GOT3 (cell line): ENCODE results near the gene WHRN.

Source experiments
- DNase-seq: peaks from one replicate; lab custom pipeline; 2025; ENCODE audit warnings: mixed read lengths; lab: John Stamatoyannopoulos, UW

WHRN gene

DNA sequence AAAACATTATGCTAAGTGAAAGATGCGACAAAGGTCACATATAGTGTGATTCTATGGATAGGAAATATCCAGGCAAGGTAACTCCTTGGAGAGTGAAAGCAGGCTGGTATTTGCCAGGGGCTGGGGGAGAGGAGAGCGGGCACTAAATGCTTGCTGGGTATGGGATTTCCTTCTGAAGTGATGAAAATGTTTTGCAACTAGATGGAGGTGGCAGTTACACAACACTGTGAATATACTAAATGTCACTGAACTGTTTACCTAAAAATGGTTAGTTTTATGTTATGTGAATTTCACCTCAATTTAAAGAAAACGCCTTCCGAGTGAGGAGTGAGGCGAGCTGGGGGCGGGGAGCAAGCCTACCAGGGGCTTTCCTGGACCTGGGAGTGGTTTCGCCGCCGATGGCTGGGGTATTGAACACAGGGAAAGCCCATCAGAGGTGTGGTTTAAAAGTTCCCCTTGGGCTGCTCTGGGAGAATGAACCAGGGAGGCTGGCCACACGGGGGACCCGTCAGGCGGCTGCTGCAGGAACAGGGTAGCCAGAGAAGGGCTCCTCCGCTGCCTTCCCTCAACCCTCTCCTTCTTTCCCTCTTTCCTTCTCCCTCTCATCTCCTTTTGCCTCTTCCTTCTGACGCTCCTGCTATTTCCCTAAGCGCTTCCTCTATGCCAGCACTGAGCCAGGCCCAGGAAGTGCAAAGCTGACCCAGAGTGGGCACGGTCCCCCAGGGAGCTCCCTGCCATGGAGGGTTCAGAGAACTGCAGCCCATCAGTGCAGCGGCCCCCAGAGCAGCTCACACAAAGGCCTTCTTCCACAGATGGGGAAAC is 122.4 kb downstream of the WHRN start:
- no peak for DNase-seq

DNA sequence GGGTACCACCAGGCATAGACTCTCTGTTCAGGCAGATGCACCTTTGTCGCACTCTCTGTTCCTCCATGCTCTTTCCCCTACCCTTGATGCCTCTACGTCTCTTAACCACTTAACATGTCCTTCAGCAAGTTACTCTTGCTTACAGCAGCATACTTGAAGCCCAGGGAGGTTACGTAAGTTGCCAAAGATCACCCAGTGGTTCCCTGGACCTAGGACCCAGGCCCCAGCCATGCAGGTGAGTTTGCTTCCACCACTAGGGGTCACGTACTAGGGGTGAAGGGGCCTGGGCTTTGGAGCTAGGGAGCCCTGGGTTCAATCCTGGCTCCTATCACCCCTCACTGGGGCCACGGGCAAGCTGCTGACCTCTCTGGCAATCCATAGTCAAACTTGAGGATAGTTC is 126.4 kb downstream of the WHRN start:
- DNase-seq = no peak

DNA sequence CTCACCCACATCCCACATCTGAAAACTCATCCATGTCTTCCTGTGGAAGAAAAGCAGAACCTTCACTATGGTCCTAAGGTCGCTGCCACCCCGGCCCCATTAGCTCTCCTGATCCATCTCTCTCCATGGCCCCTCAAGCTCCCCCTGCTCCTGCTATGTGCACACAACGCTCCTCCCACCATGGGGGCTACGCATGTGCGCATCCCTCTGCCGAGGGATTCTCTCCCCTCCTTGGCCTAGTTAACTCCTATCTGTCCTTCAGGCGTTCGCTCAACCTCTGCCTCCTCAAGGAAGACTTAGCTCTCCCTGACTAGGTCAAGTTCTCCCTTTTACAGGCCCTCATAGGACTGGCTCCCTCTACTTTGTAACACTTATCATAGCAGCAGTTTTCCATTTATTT is 127.3 kb downstream of the WHRN start:
- no peak for DNase-seq

DNA sequence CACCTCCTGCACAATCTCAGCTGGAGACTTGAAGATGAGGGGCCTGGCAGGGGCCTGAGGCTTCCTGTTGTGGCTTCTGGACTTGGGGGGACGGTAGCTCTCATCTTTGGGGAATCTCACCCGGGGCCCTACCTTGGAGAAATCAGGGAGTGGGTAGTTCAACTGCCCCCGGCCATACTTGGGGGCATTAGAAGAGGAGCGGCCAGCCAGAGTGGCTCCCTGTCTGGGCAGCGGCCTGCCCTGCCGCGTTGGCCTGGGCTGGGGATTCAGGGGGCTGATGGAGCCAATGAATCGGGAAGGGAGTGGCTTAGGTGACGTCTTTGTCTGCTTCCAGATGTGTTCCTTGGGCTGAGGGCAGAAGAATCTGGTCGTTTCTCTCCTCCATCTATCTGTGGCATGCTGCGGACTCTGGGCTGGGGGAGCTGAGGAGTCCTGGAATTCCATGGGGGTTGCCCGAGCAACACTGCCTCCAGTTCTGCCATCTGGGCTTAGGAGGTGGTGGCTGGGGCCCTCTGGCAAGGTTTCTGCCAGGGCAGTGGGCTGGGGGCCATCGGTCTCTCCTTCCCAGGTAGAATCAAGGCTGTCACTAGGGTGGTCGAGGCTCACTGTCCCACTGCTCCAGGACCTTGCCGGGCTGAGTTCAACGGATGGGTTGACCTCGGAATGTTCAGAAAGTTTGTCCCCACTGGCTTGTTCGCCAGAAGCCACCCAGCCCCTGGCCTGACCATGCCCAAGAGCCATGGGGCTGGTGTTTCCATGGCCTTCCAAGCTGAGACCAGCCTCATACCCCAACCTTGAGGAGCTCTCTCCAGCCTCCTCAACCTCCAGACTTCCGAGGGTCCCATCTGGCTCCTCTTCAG is 128.5 kb downstream of the WHRN start:
- DNase-seq = no peak

DNA sequence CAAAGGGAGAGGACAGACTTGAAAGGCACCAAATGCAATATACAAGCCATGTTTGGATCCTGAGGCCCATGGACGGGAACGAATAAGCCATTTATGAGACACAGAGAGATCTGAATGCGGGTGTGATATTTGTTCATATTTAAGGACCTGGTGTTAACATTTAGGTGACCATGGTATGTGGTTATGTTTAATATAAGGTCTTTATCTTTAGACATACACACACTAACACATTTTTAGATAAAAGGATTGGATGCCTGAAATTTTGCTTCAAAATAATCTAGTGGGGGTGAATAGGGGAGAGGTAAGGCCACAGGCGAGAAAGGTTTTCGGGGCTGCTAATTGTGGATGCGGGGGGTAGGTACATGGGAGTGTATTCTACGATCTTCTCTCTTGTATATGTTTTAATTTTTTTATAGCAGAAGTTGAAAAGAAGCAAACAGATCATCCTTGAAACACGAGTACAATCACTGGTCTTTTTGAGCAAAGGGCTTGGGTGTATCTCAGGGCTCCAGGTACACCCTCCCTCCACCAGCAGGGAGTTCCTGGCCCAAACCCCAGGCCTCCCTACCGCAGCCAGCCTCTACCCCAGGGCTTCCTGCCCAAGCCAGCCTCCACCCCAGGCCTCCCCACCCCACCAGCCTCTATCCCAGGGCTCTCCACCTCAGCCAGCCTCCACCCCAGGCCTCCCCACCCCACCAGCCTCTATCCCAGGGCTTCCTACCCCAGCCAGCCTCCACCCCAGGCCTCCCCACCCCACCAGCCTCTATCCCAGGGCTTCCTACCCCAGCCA is 129.7 kb downstream of the WHRN start:
- no peak for DNase-seq

DNA sequence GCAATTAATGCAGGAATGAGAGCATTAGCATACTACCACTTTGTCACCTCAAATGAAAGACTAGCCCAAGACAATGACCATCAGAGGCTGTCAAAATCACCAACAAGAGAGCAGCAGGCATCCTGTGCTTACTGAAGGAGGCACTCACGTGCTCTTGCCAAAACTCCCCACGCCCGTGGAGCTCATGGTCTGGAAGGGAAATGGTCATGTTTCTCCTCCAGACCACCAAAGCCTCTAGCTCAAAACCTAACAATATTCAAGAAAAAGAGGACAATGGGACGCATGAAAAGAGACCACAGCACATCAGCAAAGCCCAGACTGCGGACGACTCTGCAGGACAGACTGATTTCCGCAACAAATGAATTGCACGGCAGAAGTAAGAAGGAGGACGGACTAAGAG is 130.3 kb downstream of the WHRN start:
- DNase-seq = no peak

DNA sequence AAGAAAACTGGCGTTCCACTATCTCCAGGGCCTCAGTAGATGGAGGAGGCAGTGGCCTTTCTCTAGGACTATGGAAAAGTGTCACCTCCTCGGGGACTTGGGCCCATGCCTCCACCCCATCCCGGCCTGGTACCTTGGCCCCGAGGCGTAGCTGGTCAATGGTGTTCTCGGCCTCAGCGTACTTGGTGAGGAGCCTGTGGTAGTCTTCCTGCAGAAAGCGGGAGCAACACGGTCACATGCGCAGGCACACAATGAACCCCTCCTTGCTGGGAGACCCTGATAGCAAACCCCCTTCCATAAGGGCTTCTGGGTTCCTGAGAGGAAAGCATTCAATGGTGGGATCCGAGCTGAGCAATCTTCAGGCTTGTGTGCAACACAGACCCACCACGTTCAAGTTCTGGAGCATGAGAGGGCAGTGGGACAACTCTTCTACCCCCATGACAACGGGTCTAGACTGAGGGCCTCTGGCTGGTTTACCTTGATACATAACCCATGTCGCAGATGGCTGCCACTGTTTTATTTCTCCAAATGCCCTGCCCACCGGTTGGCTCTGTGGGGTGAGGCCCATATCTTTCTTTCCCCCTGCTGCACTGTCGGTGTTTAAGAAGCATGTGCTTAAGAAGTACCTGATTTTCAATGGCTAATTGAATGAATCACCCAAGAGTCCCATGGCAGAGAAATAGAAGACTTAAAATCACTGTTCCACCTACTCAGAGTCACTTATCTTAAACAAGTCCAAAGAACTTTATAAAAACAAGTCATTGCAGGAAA is 131.1 kb downstream of the WHRN start:
- no peak for DNase-seq

DNA sequence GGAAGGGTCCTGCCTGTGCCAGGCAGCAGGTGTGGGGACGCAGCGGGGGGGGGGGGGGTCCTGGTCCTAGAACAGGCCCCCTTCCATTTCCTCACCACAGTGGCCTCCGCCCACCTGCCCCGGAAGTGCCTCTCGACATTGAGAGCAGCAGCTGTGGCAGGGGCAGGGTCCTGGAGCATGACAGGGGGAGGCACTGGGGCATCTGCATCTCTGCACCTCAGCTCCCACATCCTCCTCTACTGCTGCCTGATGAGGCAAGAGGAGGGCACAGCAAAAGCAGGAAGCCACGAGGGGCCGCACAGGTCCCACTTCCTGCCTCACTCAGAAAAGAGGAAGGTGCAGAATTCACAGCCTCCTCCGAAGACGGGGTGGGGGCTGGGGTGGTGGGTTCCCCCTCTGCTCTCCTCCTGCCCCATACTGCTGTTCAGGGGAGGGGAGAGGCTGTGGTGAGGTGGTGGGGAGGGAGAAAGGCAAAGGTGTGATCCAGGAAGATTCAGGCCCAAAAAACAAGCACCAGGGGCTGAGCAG is 132.3 kb downstream of the WHRN start:
- no peak for DNase-seq

DNA sequence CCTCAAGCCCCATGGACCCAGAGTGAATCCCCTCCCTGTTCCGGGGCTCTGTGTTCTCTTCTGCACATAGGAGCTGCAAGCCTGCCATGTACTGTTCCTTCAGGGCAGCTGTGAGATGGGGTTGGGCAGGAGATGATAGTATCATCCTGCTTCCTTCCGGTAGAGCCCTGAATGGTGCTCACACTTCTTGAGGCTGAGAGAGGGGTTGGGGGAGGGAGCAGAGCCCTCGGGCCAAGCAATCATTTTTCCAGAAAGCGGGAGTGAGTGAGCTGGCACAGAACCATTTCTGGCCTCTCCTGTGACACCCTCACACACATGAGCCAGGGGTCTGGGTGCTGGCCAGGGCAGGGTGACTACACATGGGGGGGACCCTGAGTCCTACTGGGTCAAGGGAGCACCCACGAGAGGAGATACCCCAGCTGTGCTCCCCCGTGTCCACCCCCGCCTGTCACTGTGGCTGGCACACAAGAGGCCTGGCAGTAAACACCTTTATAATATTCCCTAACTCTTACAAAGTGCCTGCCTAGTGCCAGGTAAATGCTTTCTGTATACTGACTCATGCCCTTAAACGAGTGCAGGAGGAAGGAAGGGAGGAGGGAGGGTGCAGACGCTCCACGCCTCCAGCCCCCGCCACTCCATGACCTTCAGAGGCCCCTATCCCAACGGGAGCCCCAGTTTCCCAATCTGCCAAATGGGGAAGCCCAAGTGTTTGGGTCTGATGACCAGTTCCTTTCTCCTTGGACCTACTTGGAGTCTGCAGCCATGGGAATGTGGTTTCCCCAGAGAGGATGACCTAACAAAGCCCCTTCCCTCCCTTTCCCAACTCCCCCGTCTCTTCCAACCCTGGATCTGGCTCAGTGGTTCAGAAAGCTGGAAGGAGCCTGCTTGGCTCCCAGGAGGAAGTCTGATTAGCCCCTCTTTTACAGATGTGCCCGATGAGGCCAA is 133.0 kb downstream of the WHRN start:
- no peak for DNase-seq

DNA sequence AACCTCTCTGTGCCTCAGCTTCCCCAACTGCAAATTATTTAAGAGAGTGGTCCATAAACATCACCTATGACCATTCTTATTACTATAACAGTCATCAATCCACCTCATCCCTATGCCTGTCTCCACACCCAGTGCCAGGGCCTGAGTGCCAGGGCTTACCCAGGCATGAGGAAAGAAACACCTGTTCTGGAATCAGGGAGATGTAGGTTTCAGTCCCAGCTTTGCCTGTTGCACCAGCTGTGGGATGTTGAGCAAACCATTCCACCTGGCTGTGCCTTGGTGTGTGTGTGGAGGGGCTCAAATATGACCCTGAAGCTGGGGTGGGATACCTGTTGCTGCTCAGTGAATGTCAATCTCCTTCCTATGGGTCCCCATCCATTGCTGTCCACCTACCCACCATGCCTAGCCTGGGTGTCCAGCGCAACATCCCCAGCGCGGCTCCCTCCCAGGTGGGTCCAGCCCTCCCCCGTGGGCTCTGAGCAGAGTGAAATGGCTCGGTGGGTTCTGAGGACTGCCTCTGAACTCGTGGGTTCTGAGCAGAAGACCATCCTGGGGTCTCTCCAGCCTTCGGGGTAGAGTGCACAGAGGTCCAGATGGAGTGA is 133.8 kb downstream of the WHRN start:
- DNase-seq = no peak

DNA sequence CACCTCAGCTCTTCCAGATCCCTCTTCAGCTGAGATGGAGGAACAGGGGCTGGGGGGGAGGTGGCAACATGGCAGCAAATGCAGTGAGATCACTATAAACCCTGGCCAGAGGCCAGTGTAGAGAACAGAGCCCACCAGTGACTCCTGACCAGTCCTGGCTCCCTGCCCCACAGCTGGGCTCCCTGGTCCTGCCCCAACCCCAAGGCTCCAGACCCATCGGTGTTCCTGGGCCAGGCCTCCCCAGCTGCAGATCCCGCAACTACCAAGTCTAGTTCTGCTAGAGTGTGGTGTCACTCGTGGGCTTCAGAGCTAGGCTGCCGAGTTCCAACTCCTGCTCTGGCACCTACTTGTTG is 134.3 kb downstream of the WHRN start:
- no peak for DNase-seq

DNA sequence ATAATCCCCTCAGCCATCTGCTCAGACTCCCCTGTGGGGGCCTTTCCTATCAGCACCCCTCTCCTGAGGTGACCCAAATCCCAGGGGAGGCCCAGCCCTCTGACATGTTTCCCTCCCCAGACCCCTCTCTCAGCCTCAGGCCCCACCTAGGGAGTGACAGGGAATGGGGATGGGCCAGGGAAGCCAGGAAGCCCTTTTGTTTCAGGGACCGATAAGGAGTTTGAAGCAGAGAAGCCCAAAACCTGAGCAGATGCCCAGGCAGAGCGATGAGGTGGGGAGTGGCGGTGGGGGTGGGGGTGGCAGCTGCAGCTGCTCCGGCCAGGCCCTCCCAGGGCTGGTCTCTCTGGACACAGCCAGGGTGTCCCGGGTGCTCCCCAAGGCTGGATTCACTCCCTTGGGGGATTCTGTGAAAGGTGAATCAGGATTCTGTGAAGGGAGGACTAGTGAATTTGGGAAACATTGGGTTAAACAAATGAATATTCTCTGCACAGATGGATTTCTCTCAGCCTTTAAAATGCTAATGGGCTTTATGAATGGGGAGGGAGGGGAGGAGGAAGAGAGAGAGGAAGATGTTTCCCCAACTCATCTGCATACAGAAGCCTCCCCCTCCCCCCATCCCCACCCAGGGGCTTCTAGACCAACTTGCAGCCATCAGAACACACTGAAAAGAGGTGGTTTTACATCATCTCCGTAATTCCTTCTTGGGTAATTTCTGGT is 134.9 kb downstream of the WHRN start:
- no peak for DNase-seq

DNA sequence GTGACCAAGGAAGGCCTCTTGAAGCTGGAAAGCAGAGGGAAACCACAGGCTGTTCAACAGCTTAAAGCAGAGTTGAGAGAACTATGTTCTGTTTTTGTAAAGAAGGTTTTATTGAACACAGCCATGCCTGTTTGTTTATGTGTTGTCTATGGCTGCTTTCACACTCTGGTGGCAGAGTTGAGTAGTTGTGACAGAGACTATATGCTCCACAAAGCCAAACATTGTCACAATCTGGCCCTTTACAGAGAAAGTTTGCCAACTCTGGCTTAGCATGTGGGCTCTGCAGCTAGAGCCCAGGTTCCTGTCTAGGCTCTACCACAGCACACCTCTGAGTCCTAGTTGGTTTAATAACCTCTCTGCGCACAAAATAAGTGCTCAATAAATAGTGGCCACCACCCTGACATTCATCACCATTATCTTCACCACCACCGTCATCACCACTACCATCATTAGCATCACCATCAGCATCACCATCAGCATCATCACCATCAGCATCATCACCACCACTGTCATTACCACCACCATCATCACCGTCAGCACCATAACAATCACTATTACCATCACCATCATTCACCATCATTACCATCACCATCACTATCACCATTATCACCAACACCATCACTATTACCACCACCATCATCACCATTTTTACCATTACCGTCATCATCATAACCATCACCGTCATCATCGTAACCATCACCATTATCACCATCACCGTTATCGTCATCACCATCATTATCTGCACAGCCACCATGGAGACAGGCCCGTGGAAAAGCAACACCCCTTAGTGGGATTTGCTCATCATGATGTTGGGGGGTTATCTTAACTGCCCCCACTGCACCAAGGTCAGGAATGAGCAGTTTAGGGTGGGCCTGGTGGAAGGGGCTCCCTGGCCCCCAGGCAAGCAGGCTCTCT is 135.8 kb downstream of the WHRN start:
- no peak for DNase-seq

DNA sequence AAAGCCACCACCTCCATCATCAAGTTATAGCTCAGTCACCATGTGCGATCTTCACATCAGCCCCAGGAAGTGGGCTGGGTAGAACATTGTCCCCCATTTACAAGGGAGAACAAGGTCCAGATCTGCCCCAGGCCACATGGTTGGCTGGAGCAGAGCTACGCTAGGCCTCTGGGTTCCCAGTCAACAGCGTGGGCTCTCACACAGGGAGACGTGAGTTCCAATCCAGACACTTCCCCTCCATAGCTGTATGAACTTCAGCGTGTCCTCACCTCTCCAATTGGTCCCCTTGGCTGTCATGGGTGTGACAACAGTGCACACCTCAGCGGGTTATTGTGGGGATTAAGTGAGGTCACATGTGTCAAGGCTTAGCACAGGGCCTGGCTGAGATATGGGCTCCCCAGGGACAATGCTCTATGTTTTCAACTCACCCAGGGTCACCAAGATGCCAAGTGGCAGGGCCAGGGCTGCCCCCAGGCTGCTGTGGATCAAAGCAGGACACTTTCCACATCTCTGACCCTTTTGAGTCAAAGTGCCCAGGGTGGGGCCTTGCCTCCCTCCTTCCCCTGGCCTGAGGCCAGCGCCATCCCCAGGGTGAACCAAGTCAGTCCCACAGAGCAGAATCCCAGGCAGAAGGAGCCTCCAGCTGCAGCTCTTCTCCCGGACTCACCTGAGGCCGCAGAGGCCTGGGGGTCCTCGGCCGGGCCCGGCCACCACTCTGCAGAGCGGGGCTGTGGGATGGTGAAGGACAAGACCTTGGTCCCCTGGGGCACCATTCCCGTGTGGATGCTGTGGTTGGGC is 137.3 kb downstream of the WHRN start:
- no peak for DNase-seq

DNA sequence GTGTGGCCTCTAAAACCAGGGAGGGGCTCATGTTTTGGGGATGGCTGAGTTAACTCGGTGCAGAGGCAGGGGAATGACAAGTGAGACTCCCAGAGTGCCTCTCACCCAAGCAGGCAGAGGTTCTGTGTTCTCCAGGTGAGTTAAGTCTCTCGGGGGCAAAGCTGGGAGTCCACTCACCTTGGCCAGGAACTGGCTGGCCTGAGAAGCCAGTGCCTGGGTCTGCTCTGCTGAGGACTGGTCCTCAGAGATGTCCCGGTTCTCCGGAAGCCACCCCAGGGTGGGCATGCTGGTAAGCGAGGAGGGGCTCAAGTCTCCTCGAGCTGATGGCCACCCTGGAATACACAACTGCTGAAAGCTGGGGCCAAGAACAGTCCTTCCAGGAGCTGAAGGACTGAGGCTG is 137.9 kb downstream of the WHRN start:
- no peak for DNase-seq

DNA sequence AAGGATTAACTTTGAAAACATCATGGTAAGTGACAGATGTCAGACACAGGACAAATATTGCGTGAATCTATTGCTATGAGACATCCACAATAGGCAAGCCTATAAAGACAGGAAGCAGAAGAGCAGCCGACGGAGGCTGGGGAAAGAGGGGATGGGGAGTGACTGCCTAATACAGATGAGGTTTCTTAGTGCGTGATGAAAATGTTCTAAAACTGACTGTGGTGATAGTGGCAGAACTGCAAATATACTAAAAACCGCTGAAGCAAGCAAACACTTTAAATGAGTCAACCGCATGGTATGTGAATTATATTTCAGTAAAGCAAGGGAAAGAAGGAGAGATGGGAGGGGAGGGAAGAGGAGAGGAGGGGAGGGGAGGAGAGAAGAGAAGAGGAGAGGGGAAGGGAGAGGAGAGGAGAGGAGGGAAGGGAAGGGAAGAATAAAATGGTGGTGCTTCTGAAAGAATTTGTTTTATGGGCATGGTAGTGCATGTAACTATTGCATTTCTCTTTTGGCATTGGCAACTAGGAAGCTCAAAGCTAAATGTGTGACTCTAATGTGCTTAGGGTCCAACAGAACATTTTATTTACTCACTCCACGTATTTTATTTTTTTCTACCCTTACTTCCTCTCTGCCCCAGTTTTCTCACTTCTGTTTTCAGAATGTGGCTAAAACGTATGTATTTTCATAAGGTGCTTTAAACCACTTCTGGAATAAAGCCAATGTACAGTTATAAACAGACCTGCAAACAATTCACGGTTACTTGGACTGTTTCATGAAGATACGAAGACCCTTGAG is 138.7 kb downstream of the WHRN start:
- DNase-seq = no peak

DNA sequence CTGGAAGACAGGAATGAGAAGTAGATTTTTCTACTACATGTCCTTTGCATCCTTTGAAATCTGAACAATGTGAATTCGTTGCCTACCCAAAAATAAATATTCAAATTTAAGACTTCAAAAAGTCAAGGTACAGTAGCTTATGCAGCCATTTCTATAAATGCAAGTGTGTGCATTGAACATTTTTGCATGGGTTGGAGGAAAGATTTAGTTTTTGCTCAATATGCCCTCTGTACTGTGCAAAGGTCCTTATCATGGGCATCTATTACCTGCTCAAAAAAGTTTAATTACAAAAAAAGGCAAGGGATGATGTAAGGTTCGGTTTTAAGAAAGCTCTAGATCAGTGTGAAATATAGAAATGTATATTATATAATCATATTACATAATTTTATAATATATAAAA is 140.1 kb downstream of the WHRN start:
- DNase-seq = no peak
